Stimulated activated CD8-positive, alpha-beta memory T cell treated with anti-CD3 and anti-CD28 coated beads, Interleukin-15, amount 100 ng/mL, for 24 hours (primary cell): Measurements from ENCODE around the gene ATAD3A.
"Not testable (repeated sequence)": the region's sequence is repeated elsewhere in the genome, so short reads cannot be mapped to it uniquely, and the experiment has no call there.

Experiments used
- DNase-seq: peaks from one replicate; pipeline ENCODE4 v3.0.0-alpha.2; 2020; ENCODE audit warnings: low read depth

ATAD3A gene

DNA sequence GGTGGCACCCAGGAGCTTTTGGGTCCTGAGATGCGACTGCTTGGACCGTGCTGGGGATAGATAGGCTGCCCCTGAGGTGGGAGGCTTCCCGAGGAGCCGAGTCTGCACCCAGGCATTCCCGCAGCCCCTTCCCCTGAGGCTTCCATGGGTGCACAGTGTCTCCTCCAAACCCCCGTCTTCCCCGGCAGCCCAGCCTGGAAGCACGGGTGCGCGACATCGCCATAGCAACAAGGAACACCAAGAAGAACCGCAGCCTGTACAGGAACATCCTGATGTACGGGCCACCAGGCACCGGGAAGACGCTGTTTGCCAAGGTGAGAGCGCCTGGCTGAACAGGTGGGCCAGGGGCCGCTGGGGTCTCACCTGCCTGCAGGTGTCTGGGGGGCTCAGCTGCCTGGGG lies 11.7 kb downstream of the ATAD3A start:
- not testable (repeated sequence) for DNase-seq

DNA sequence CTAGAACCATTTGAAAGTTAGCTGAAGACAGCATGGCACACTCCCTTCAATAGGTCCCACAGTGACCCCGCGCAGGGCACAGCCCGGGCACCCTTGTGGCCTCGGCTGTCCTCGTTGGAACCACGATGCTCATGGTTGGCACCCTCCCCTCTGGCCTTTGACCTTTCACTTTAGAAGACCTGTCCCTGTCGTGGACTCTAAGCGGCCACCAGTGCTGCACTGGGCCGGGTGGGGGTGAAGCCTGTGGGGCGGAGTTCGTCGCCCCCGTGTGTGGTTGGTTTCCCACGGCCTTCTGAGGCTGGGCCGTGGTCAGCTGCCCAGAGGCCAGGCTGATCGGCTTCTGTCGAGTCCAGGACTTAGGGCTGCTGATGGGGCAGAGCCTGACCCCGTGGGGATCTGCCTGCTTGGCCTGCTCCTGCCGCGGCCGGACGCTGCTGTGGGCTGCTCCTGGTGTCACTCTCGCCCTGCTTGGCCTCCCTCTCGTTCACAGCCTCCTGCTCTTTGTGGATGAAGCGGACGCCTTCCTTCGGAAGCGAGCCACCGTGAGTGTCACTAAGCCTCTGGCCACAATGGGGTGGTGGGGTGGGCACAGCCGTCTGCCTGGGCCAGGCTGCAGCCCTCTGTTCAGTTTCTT lies 12.9 kb downstream of the ATAD3A start:
- not testable (repeated sequence) for DNase-seq

DNA sequence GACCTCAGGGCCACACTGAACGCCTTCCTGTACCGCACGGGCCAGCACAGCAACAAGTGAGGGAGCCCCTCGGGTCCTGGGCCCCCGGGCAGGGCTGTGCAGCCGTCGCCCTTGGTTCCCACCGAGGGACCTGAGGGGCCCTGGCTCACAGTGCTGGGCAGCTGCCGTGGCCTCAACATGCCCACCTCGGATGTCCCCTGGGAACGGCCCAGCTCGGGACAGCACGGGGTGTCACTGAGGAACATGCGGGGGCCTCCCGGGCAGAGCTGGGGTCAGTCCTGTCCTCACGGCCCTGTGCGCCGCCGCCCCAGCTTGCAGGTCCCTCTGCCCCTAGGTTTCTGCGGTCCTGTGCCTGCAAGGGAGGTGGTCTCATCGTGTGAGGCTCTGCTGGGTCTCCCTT lies 14.5 kb downstream of the ATAD3A start:
- not testable (repeated sequence) for DNase-seq

DNA sequence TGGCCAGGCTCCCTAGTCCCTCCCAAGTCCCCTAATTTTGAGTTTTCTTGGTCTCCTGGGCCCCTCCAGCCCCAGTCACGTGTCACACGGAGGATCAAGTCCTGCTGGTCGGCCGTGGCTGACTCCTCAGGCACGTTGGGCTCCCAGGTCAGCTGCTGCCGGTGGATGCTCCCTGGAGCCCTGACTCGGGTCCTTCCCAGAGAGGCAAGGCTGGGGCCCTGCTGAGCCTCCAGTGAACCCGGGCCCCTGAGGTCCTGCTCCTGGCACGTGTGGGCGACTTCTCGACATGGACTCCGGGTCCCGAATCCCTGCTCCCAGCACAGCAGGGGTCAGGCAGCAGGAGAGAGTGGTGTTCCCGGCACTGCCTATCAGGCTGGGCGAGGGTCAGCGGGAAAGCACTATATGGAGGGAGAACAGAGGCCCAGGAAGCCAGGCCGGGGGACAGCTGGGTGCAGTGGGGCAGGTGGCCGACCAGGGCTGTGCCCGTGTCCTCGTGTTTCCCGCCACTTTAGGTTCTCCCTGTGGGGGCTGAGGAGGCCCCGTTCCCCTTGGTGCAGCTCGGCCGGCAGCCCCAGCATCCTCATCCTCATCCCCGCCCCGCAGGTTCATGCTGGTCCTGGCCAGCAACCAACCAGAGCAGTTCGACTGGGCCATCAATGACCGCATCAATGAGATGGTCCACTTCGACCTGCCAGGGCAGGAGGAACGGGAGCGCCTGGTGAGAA lies 15.3 kb downstream of the ATAD3A start:
- DNase-seq, result no peak

DNA sequence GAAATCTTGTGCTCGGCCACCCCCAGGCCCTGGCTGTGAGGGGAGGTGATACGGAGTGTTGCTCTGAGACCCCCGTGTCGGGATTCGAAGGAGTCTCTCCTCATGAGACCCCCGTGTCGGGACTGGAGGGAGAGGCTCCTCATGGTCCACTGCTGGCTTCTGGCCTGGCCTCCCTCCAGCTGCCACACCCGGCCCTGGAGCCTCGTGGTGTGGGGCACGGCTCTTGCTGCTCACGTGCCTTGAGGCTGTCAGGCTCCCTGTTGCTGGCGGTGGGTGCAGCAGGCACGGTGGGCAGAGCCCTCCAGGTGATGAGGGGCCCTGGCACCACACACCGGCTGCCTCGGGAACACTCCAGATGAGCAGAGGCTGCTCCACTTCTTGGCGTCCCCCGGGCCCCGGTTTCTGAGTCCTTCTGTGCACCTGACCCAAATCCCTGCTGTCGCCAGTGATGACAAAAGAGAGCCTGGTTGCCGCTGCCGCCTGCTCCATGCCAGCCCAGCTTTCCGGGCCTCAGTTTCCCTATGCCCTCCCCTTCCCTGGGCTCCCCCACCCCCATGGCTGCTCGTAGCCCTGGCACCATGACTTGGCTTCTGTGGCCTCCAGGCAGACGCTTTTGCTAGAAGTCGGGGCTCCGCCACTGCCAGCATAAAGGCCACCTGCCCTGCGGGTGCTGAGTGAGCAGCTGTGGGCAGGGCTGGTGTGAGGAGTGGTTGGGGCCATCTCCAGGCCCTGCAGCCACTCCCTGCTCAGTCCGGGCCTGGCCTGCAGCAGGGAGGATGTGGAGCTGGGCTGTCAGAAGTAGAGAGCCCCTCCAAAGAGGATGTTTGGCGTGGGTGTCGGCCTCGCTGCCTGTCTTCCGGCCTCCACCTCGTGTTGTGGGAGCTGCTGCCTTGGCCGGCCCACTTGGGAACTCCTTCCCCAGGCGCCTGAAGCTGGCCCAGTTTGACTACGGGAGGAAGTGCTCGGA lies 16.6 kb downstream of the ATAD3A start:
- no peak for DNase-seq

DNA sequence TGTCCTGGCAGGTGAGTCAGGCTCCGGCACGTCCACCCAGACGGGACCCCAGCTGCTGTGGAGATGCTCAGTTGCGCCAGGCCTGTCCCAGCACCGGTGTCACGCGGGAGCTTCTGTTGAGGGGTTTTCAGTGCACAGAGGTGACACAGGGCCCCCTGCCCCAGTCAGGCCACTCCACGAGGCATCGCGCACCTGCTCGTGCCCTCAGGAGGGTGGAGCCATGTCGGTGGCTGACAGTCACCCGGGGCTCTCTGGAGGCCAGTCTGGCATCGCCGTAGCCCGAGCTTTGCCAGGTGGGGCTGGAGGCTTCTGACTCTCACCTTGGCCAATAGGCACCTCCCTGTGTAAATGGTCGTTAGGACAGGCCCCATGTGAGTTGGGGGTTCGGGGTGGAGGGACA lies 17.4 kb downstream of the ATAD3A start:
- no peak for DNase-seq

DNA sequence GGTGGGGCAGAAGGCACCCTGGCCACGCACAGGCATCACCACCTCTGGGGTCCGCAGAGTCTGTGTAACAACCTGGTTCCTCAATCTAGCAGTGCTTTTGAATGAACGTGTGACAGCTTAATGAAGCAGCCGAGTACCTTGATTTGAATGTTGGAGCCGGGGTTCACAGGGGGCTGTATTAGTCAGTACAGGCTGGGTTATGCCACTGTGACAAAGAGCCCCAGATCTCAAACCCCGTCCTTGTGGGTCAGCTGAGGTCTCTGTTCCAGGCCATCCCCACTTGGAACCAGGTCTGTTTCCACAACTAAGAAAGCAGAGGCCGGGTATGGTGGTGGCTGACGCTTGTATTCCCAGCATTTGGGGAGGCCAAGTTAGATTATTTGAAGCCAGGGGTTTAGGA lies 18.0 kb downstream of the ATAD3A start:
- no peak for DNase-seq

DNA sequence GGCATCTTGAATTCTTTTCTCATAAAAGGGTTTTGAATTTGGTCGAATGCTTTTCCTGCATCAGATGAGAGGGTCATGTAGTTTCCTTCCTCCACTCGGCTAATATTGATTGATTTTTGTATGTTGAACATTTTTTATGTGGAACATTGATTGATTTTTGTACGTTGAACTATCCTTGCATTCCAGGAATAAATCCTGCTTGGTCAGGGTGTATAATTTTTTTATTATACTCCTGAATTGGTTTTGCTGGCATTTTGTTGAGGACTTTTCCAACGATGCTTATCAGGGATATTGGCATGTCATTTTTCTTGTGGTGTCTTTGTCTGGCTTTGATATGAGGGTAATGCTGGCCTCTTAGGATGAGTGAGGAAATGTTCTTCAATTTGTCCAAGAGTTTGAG lies 20.0 kb downstream of the ATAD3A start:
- no peak for DNase-seq

DNA sequence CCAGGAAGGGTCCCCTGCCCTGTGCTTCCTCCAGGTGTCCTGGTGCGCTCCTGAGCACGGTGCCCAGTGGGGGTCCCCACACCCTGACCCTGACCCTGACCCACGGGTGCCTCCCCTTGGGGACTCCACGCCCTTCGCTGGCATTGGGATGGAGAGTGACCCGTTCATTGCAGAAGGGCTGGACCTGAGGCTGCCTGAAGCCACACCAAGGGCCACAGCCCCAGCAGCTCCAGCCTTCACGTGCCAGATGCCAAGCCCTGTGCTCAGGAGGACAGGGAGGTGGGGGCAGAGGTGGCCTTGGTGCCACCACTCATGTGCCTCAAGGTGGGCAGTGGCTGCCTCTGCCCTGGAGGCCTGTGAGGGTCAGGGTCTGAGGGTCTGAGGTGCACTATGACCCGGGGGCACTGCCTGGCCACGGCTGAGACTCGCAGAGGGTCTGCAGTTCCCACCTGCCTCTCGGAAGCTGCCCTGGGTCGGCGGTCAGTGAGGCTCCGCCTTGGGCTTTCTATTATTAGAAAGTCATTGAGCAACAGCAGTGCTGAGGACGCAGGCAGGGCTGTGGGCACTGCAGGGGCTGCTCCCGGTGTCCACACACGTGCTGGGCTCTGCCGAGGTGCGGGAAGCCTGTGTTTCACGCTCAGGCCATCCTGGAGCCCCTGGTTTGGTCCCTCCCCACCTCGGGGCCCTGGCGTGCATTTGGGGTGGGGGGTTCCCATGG lies 21.4 kb downstream of the ATAD3A start:
- DNase-seq, result not testable (repeated sequence)

DNA sequence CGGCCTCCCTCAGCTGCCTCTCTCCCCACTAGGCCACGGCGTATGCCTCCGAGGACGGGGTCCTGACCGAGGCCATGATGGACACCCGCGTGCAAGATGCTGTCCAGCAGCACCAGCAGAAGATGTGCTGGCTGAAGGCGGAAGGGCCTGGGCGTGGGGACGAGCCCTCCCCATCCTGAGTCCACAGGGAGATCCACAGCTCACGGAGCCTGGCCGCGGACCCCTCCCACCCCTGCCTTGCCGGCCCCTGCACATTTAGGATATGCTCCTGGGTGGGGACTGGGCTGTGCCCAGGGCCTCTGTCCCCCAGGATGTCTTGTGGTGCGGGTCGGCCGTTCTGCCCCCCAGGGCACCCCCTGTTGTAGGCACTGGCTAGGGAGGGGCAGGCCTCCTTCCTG lies 21.9 kb downstream of the ATAD3A start:
- DNase-seq, result not testable (repeated sequence)

DNA sequence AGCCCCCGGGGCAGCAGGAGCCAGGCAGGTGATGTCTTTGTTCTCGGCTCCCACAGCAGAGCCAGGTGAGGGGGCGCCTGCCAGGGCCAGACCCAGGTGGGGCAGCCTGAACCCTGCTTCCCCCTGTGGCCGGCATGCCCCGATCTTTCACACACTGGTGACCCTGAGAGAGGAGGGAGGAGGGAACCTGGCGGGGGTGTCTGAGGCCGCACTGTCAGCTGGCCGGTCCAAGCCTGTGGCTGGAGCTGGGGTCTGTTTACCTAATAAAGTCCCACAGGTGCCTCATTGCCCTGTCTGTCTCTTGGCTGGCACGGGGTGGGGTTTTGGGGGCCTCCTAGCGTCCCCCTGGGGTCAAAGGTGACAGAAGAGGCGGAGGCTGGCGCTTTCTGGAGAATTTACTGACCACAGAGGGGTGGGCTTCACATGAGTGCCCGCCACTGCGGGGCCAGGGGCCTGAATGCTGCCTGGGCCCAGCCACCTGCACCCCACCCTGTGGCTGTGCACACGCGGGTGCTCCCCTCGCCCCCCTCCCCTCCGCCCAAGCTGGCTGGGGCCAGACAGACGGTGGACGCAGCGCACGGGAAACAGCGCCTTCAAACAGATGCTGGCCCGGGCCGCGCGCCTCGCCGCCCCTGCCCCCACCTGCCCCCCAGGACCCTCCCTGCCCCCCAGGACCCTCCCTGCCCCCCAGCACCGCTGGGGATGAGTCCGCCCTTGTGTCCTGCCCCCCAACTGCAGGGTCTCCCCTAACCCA lies 22.6 kb downstream of the ATAD3A start:
- no peak for DNase-seq

DNA sequence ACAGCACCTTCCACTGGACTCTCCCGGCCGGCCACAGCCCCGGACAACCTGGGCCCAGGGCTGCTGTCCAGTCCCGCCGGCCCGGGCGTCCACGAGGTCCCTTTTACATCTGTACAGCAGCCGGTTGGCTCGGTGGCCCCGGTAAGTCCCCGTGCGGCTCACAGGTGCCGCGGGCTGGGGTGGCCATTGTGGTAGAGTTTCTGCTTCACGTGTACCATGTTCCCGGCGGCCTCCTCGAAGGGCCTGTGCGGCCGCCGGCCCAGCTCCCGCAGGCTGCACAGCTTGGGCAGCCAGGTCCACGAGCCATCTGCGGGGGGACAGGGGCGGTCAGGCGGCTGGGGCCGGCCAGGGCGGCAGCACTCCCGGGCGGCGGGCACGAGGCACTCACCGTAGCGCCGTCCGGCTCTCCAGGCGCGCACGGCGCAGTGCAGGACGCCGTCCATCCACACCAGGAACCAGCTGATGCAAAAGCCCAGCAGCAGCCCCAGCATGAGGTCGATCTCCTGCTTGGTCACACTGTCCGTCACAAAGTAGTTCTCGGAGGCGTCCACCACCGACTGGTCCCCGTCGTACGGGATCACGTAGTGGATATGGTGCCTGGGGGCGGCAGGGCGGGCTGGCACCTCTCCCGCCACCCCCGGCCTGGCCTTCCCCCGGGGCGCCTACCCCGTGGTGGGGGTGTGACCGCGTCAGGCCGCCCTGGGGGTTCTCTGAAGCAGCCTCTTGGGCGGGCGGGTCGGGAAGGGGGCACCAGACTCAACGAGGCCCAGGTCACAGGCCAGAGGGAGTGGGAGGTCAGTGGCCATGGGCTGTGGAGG lies 23.4 kb downstream of the ATAD3A start:
- no peak for DNase-seq

DNA sequence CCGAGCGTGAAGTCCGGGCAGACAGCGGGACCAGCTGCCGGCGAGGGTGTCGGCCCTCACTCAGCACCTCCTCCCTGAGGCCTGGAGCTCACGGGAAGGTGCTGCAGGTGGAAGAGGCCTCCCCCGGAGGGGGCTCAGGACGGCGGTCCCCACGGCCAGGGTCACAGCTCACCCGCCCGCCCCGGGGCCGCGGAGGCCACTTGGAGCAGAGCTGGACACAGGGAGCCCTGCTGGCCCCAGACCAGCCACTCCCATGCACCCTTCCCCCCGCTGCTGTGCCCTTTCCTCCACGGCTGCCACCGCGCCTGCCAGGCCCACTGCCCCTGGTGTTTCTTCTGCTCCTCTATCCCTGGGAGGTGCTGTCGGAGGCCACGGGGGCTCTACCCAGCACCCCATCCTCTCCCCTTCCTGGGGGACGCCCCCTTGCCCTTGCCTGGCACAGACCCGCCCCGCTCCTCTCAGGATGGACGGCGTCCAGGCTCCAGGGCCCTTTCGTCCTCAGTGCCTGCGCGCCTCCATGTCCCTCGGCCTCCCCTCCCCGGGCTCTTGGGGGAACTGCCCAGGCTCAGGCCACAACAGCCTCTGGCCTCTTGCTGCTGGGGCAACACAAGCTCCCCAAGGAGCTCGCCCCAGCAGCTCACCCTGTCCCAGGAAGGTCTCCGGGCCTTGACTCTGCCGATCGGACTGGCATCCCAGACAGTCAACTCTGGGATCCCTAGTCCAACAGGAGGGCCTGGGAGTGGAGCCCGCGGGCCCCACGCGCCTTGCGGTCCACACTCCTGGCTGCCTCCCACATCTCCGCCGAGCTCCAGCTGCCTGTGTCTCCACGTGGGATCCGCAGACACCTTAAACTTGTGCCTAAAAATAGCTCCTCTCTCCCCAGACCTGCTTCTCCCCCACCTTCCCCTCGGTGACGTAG lies 24.3 kb downstream of the ATAD3A start:
- no peak for DNase-seq

DNA sequence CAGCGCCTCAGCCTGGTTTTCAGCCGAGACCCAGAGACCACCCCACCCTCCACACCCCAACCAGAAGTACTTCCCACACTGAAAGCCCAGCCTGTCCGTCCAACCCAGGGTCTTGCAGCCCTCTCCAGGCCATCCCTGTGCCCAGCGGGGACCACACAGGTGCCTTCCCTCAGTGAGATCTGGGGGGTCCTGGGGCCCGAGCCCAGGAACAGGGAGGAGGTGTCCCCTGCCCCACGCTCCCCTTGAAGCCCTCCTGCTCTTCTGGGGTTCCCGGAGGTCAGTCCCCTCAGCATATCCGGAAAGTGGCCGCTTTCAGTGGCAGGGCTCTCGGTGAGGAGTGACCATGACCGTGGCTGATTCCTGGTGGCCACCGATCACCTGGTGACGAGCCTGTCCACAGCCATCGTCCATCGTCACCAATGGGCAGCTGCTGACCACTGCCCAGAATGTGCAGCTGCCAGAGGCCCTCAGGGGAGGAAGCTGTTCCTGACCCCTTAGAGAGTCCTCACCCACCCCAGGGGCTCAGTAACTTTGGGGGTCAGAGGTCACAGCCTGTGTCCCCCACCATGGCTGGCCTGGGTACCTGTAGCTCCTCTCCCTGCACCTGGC lies 25.1 kb downstream of the ATAD3A start:
- no peak for DNase-seq

DNA sequence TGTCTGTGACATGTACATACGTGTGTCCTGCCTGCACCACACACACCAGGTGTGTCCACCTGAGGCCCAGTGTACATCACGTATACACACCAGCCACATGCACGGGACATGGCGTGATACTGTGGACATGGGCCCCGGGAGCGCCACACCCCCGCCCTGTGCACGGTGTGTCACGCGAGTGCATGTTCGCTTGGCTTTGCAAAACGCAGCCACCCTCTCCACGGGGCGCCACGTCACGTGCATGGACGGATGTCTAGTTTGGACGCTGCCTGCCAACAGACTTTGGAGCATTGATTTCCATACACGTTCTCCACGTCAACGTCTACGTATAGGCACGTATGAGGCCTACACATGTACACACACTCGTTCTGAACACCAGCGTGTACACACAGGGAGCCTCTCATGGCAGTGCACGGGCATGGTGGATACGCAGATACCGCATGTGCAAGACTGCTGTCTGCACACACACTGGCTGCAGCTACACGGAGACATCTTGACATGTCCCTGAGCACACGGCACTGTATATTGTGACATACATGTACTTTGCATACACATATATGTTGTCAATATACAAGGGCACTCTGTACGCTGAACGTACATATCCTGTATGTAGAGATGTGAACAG lies 25.8 kb downstream of the ATAD3A start:
- no peak for DNase-seq

DNA sequence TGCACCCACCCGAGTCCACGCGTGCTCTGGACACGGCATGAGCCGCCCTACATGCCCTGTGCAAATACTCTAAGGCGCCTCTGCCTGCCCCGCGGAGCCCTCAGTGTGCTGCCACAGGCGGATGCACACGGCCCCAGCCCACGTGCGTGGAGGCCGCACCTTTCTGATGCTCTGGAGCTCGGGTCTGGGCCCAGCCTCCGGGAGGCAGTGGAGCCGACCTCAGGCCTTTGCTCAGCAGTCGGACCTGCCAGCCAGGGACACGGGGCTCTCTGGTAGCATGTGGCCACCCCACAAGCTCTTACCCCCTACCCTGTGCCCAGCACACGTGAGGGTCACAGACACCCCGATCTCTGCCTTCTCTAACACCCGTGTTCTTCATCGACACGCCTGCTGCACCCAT lies 26.4 kb downstream of the ATAD3A start:
- no peak for DNase-seq

DNA sequence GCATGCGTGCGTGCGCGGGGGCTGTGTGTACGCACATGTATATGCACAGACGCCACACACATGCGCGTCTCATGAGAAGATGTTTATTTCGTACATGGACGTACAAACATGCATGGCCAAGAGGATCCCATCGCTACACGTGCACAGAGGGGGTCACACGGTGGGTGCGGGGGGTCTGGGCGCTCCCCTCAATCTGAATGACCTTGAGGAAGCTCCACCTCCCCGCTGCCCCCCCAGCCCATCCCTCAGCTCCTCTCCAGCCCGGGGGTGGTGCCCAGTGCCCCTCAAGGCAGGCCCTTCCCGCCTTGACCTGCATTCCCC lies 27.0 kb downstream of the ATAD3A start:
- DNase-seq, result no peak

DNA sequence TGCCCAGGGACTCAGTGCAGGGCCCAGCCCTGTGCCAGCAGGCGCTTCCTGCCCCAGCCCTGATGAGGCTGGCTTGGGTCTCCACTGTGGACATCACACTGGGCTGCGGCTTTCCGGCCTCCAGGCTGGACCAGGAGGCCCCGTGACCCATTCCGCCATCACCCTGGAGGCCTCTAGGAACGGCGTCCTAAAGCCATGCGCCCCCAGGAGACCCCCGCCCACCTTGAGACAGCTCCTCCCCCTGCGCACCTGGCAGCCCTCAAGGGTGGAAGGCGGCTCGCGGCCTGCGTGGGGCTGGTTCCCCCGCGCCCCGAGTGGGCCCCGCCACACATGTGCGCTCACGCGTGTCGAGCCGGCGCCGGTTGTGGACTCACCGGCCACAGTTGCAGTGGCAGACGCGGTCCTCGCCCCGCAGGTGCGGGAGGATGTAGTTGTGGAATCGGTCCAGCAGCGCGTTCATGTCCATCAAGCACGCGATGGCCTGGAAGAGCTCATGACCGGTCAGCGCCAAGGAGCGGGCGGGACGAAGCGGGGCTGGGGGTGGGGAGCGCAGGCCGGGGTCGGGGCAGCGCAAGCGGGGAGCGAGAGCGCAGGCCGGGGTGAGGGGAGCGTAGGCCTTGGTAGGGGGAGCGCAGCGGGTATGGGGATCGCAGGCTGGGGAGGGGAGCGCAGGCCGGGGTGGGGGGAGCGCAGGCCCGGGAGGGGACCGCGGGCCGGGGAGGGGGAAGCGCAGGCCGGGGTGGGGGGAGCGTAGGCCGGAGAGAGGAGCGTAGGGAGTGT lies 27.5 kb downstream of the ATAD3A start:
- DNase-seq, result no peak
